ENCODE data around the gene APOBEC3A. TPM values are rescaled to one million over a fixed set of nuclear protein-coding genes. Genes with fewer than 3 reads are reported as not detected.
A peak's percentile ranks its signal among the peaks of the same experiment; 100 is the strongest.

APOBEC3A gene
- total and polyA plus RNA-seq, 2 of the 13 experiments (the other 11 are each of a cell fraction or from before 2014, with no cell fraction given), result not detected

- no peak for TF ChIP-seq U2AF1 (optimal IDR thresholded peaks at IDR 0.05; ENCODE audit: low read depth, low read length)
- TF ChIP-seq HOXA5 (CRISPR knock-in tag; IDR thresholded peaks at IDR 0.05), result no peak
- no peak for TF ChIP-seq CBX5 (CRISPR knock-in tag; IDR thresholded peaks at IDR 0.05; ENCODE audit: borderline replicate concordance)
- no peak for TF ChIP-seq ZNF557 (CRISPR knock-in tag; IDR thresholded peaks at IDR 0.05)
- TF ChIP-seq RCOR2 (CRISPR knock-in tag; IDR thresholded peaks at IDR 0.05), result 0 out of 2 replicates have a peak, but pooled peaks have one; percentile 30
- TF ChIP-seq ATF4 (CRISPR knock-in tag; IDR thresholded peaks at IDR 0.05), result no peak; a peak in 1 of 4 replicates
- no peak for TF ChIP-seq ZNF580 (CRISPR knock-in tag; IDR thresholded peaks at IDR 0.05; ENCODE audit: borderline replicate concordance, low read depth)
- TF ChIP-seq WIZ (CRISPR knock-in tag; IDR thresholded peaks at IDR 0.05), result no peak
- TF ChIP-seq SP2 (CRISPR knock-in tag; IDR thresholded peaks at IDR 0.05), result no peak
- no peak for TF ChIP-seq ZSCAN31 (CRISPR knock-in tag; IDR thresholded peaks at IDR 0.05; ENCODE audit: low read depth)
- TF ChIP-seq ZNF513 (CRISPR knock-in tag; conservative IDR thresholded peaks at IDR 0.05), result no peak
- TF ChIP-seq ELF4 (CRISPR knock-in tag; IDR thresholded peaks at IDR 0.05; ENCODE audit: borderline replicate concordance), result no peak
- TF ChIP-seq PRDM10 (CRISPR knock-in tag; IDR thresholded peaks at IDR 0.05; ENCODE audit: low read depth), result no peak
- peak; percentile 62; the same call in 1 of the 2 replicates for TF ChIP-seq ZNF232 (CRISPR knock-in tag; IDR thresholded peaks at IDR 0.05; ENCODE audit: borderline replicate concordance)
- TF ChIP-seq TERF1 (CRISPR knock-in tag; IDR thresholded peaks at IDR 0.05), result no peak
- no peak for TF ChIP-seq BORCS8-MEF2B (CRISPR knock-in tag; IDR thresholded peaks at IDR 0.05)
- no peak for TF ChIP-seq ZFP37 (CRISPR knock-in tag; IDR thresholded peaks at IDR 0.05; ENCODE audit: borderline replicate concordance)
- no peak for TF ChIP-seq GABPB1 (CRISPR knock-in tag; IDR thresholded peaks at IDR 0.05)
- no peak for TF ChIP-seq ZSCAN29 (CRISPR knock-in tag; conservative IDR thresholded peaks at IDR 0.05)
- peak; percentile 44 for TF ChIP-seq FOXJ3 (CRISPR knock-in tag; IDR thresholded peaks at IDR 0.05; ENCODE audit: borderline replicate concordance)
- TF ChIP-seq NR3C1 (CRISPR knock-in tag; IDR thresholded peaks at IDR 0.05), result no peak
These were observed 33.0 kb upstream of the APOBEC3A start (continued) for GRCh38 chr22:38924347-38924952.
